Measurements from ENCODE around the gene PARVA. TPM values are rescaled to one million over a fixed set of nuclear protein-coding genes. Genes with fewer than 3 reads are reported as not detected.

PARVA gene
- total and polyA plus RNA-seq, 2 of the 8 experiments (the other 6 are each of a cell fraction or from before 2014, with no cell fraction given) = 3.1 to 13.5 TPM

DNA sequence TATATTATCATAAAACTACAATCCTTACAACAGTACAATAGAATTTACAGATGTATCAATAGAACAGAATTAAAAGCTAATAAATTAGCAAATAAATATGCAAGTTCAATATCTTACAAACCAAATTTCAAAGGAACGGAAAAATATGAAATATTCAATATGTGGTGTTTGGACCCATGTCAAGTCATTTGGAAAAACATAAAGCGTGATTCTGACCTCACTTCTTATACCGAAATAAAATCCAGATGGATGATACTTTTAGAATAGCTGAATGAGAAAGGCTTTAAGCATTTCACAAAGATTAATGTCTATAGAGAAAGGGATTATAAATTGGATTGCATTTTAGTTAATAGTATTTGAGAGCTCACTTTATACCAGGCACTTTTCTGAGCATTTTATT is 204.0 kb downstream of the PARVA start:
- Histone ChIP-seq H3K27ac (ENCODE audit: low read depth, low read length) (no peak overlapping the region), H3K4me1 (replicated peaks in 1 of 4; ENCODE audit: control insufficient read depth in 3 of 4, insufficient read depth in 4 of 4, low read length in 3 of 4) (no peaks in the 10 kb centered on the region), H4K91ac (replicated peaks; ENCODE audit: insufficient read length, low read length) (no peak overlapping the region), H3K18ac (ENCODE audit: extremely low read depth, low read length) (no peak overlapping the region), H3K14ac (ENCODE audit: insufficient read length) (no peak overlapping the region), H2AFZ (ENCODE audit: low read length) (no peak overlapping the region), H2BK20ac (ENCODE audit: low read length) (no peak overlapping the region), H3K23me2 (ENCODE audit: low read depth, low read length) (no peaks in the 10 kb centered on the region), H3K79me1 (ENCODE audit: low read depth, low read length) (no peaks in the 10 kb centered on the region), H3K36me3 (ENCODE audit: control insufficient read depth in 2 of 4, insufficient read depth in 4 of 4, low read length in 3 of 4) (no peaks in the 10 kb centered on the region), H2BK5ac (ENCODE audit: low read depth, low read length) (no peak overlapping the region), H4K5ac (ENCODE audit: insufficient read length, low read depth, low read length) (no peak overlapping the region), H3K27me3 (replicated peaks in 1 of 4; ENCODE audit: control insufficient read depth in 3 of 4, extremely low read depth in 1 of 4, insufficient read depth in 3 of 4, low read length in 3 of 4) (no peaks in the 10 kb centered on the region; a peak in 1 of 7 replicates), H2BK12ac (ENCODE audit: low read depth, low read length) (no peak overlapping the region), H2AK5ac (ENCODE audit: low read depth, low read length) (no peak overlapping the region), H3K56ac (replicated peaks; ENCODE audit: insufficient read length, low read depth, low read length) (no peak overlapping the region), H3K4me2 (ENCODE audit: insufficient read depth in 1 of 2, low read depth in 2 of 2, low read length in 2 of 2) (no peak overlapping the region), H3K4me3 (ENCODE audit: extremely low read depth in 1 of 4, insufficient read depth in 2 of 4, low read depth in 3 of 4, low read length in 4 of 4) (no peak overlapping the region), H3K79me2 (ENCODE audit: control insufficient read depth in 1 of 2, insufficient read depth in 2 of 2, low read length in 2 of 2) (no peaks in the 10 kb centered on the region), H3K4ac (replicated peaks; ENCODE audit: insufficient read length, low read depth, low read length) (no peak overlapping the region), H4K8ac (ENCODE audit: extremely low read depth, insufficient read depth, low read length) (no peak overlapping the region), H2BK15ac (ENCODE audit: low read length) (no peak overlapping the region), H2BK120ac (replicated peaks; ENCODE audit: low read depth, low read length) (no peak overlapping the region), H3K23ac (ENCODE audit: insufficient read length) (no peak overlapping the region), H3K9ac (replicated peaks in 1 of 4; ENCODE audit: extremely low read depth in 1 of 4, low read depth in 3 of 4, low read length in 3 of 4) (no peak overlapping the region), H3K9me3 (ENCODE audit: insufficient read depth in 2 of 2, low read depth in 1 of 2, low read length in 1 of 2) (no peaks in the 10 kb centered on the region), H4K20me1 (replicated peaks in 1 of 2; ENCODE audit: control insufficient read depth in 1 of 2, insufficient read depth in 2 of 2, low read length in 2 of 2) (no peaks in the 10 kb centered on the region)
- TF ChIP-seq, protein P1, sequence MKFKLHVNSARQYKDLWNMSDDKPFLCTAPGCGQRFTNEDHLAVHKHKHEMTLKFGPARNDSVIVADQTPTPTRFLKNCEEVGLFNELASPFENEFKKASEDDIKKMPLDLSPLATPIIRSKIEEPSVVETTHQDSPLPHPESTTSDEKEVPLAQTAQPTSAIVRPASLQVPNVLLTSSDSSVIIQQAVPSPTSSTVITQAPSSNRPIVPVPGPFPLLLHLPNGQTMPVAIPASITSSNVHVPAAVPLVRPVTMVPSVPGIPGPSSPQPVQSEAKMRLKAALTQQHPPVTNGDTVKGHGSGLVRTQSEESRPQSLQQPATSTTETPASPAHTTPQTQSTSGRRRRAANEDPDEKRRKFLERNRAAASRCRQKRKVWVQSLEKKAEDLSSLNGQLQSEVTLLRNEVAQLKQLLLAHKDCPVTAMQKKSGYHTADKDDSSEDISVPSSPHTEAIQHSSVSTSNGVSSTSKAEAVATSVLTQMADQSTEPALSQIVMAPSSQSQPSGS (IDR thresholded peaks at IDR 0.05; ENCODE audit: low read length) = no peak
- TF ChIP-seq CBX8 (IDR thresholded peaks at IDR 0.05; ENCODE audit: borderline replicate concordance, low read depth, low read length) (no peak), CEBPB (IDR thresholded peaks at IDR 0.05; ENCODE audit: low read depth, low read length) (no peak), TBP (IDR thresholded peaks at IDR 0.05; ENCODE audit: low read depth, low read length) (no peak), SIRT6 (IDR thresholded peaks at IDR 0.05; ENCODE audit: low read length) (no peak)
- ChIA-PET CTCF (ENCODE audit: partially characterized antibody) (interaction anchor here (1.0 to 1.2 kb wide), 2 partner anchors 18 to 32 kb away, joined by 3 to 4 read pairs; no protein-coding TSS in a partner anchor), POLR2A (ENCODE audit: partially characterized antibody) (no interaction called here)
- DNase-seq (ENCODE audit: low read depth in 1 of 2, low spot score in 2 of 2) (no peak), FAIRE-seq (no peak)
- WGBS, 2 experiments (ENCODE audit: extremely low coverage in 1 of 2, insufficient coverage in 1 of 2, insufficient read length in 1 of 2, insufficient replicate concordance in 2 of 2, low coverage in 1 of 2, low lambda C conversion rate in 2 of 2, missing lambda C conversion rate in 1 of 2) = 87% methylated on average over 3 of the region's 3 CpGs; no CpG with 5 or more reads in 1 of the 2 experiments

Measured in H1 (cell line).